Activated T-cell treated with anti-CD3 and anti-CD28 coated beads, Interleukin-2, amount 50 U/mL, for 24 hours (primary cell): ENCODE data around the gene INSRR.

Experiments
- DNase-seq: peaks from one replicate; pipeline ENCODE4 v3.0.0-alpha.2; 2020
- H3K27ac Mint-ChIP-seq: 2 replicates; pipeline ENCODE4 v1.8.0; 2020; ENCODE audit warnings: mild to moderate bottlenecking, mixed read lengths
- H3K27me3 Mint-ChIP-seq: 2 replicates; pipeline ENCODE4 v1.8.0; 2020; ENCODE audit warnings: mixed read lengths
- H3K36me3 Mint-ChIP-seq: 2 replicates; pipeline ENCODE4 v1.8.0; 2020; ENCODE audit warnings: low read depth, mixed read lengths
- H3K4me1 Mint-ChIP-seq: 2 replicates; pipeline ENCODE4 v1.8.0; 2020; ENCODE audit warnings: low read depth, mixed read lengths
- H3K4me3 Mint-ChIP-seq: 2 replicates; pipeline ENCODE4 v1.8.0; 2020; ENCODE audit warnings: mild to moderate bottlenecking, moderate library complexity, mixed read lengths
- H3K9me3 Mint-ChIP-seq: 2 replicates; pipeline ENCODE4 v1.8.0; 2020; ENCODE audit warnings: mixed read lengths

INSRR gene

DNA sequence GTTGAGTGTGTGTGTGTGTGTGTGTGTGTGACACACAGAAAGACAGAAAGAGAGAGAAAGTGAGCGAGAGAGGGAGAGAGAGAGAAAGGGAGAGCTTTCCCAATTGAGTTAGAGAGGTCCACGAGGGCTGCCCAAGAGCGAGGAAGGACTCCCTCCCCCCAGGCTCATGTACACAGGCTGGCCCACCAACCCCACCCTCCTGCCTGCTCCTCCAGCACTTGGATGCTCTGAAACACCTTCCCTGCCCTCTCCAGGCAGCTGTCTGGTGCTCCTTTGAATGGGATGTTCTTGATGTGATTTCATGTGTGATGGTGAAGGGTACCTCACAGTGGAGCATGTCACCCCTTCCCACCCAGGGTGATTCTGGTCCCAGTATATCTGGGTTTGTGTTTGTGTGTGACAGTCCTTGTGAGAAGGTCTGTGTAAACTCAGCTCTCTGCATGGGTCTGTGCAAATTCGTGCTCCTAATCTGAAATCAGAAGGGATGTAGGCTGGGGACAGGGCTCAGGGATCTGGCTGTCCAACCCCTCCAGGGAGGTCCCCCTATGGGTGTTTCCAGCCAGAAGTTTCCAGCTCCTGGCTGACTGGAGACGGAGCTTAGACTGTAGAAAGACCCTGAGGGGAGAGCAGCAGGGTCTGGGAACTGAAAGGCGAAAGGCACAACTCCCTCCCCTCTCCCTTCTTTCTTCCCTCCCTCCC, 27.8 kb upstream of the INSRR start:
- no peaks in the 10 kb centered on the region for H3K36me3 Mint-ChIP-seq
- H3K27ac Mint-ChIP-seq, result no peak overlapping the region
- H3K4me1 Mint-ChIP-seq, result peaks cover 3% of the 10 kb centered on the region
- H3K9me3 Mint-ChIP-seq, result no peaks in the 10 kb centered on the region
- no peak for DNase-seq
- no peak overlapping the region for H3K4me3 Mint-ChIP-seq
- H3K27me3 Mint-ChIP-seq, result peaks cover 39% of the 10 kb centered on the region

DNA sequence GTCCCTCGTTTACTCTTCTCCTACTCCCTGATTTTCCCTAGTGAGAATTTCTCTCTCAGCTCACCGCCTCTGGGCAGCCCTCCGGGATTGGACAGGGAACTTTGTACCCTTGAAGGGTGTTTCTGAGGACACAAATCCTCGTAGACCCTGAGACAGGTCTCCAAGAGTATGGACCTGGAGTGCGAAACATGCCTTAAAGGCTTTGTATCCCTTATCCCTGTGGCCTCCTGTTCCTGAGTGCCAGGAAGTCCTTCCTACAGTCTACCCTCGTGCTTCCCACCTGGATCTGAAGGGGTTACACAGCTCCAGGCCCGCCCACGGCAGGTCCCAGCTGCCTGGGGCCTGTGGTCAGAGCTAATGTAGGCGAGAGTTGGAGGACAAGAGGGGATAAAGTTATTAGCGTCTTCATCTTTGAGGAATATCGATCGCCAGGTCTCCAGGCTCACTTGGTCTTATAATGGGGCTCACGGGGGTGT, 27.0 kb upstream of the INSRR start:
- Mint-ChIP-seq H3K4me1 (peaks cover 2% of the 10 kb centered on the region), H3K4me3 (no peak overlapping the region), H3K9me3 (no peaks in the 10 kb centered on the region), H3K27me3 (peaks cover 31% of the 10 kb centered on the region), H3K36me3 (no peaks in the 10 kb centered on the region), H3K27ac (no peak overlapping the region)
- no peak for DNase-seq

DNA sequence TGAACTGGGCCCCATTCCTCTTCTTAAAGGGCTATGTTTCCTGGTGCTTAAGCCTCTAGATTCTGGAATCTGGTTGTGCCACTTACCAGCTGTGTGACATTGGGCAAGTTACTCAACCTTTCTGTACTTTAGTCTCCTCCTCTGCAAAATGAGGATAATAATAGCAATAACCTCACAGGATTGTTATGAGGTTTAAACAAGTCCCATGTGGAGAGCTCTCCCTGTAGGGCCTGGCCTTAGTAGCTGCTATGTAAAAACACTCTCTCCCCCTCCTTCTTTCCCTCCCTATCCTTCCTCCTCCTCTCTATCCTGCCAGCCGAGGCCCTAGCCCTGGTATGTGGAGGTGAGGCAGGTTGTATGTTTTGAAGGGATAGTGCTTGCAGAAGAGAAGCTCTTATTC, 26.4 kb upstream of the INSRR start:
- Mint-ChIP-seq H3K27ac (no peak overlapping the region), H3K27me3 (peaks cover 26% of the 10 kb centered on the region), H3K4me1 (peaks cover 2% of the 10 kb centered on the region), H3K4me3 (no peak overlapping the region), H3K36me3 (no peaks in the 10 kb centered on the region), H3K9me3 (no peaks in the 10 kb centered on the region)
- DNase-seq, result no peak

DNA sequence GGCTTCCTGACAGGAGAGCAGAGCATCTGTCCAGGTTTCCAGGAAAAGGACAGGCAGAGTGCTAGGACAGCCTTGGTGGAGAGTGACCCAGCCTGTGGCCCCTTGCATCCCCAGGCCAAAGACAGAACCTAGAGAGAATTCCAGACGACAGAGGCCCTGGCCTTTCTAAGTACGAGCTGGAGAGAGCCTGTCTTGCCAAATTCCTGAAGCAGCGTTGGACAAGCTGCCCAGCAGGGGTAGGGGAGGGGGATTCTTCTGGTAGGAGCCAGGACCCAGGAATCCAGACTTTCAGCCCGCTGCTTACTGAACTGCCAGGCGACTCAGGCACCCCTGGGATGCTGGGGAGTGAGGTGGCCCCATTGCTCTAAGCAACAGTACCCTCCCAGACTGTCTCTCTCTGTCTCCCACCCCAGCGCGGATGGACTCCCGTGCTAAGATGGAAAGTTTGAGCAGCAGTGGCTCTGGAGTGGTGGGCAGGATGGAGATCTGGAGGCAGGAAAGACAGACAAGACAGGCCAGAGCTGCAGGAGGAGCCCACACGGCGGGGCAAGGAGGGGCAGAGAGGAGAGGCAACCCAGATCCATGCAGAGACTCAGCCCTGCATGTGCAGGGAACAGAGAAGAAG, 25.8 kb upstream of the INSRR start:
- H3K27me3 Mint-ChIP-seq, result peaks cover 23% of the 10 kb centered on the region
- no peaks in the 10 kb centered on the region for H3K4me1 Mint-ChIP-seq
- no peak overlapping the region for H3K4me3 Mint-ChIP-seq
- no peak overlapping the region for H3K27ac Mint-ChIP-seq
- H3K9me3 Mint-ChIP-seq, result no peaks in the 10 kb centered on the region
- DNase-seq, result no peak
- no peaks in the 10 kb centered on the region for H3K36me3 Mint-ChIP-seq

DNA sequence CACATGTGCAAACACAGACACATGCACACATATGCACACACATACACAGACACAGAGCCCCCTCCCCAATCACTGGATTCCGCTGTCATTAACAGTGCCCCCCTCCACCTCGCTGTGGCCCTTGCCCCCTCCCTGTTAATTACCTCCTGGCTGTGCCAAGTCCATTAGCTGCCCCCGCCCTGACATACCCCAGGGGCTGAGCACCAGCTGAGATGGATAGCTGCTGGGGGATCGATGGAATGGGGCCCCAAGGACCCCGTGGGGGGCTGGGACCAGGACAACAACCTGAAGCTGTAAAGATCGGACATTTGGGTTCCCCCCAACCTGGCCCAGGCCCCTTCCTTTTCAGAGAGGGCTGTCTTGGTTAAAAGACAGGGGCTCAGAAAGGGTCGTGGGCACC, 25.0 kb upstream of the INSRR start:
- Mint-ChIP-seq H3K27ac (no peak overlapping the region), H3K27me3 (peaks cover 23% of the 10 kb centered on the region), H3K4me3 (no peak overlapping the region)

DNA sequence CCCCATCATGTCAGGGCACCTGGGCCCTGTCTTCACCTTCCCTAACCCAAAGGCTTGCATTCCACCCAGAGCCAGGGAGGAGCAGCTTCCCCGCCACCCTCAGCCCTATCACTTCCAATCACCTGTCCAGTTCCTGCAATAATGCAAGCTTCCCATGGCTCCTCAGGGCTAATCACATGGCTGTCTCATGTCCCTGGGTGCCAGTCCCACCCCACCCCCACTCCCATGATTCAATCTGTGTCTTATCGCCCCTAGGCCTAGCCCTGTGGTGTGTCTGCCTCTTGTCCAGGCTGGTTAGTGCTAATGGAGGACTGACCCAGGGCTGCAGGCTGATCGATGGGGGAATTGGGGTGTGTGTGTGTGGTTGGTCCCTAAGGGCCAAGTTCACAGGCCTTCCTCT, 23.6 kb upstream of the INSRR start:
- Mint-ChIP-seq H3K36me3 (no peaks in the 10 kb centered on the region), H3K4me1 (no peaks in the 10 kb centered on the region), H3K27ac (no peak overlapping the region), H3K4me3 (no peak overlapping the region), H3K9me3 (no peaks in the 10 kb centered on the region), H3K27me3 (peaks cover 22% of the 10 kb centered on the region)
- DNase-seq, result no peak

More for the DNA sequence above, 25.0 kb upstream of the INSRR start:
- Mint-ChIP-seq H3K4me1 (no peaks in the 10 kb centered on the region), H3K36me3 (no peaks in the 10 kb centered on the region), H3K9me3 (no peaks in the 10 kb centered on the region)
- no peak for DNase-seq

DNA sequence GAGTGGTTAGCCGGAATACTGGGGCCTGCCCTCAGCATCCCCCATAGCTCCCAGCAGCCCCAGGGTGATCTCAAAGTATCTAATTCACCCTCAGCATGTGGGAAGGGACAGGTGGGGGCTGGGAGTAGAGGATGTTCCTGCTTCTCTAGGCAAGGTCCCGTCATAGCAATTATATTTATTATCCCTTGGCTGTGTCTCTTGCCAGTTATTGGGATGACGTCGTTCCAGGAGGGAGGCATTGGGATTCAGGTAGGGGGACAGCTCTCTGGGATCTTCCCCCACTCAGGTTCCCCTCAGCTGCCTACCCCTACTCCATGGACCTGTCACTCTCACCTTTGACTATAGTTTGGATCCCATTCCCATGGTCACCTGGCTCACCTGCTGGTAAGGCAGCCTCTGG, 22.7 kb upstream of the INSRR start:
- no peak overlapping the region for H3K27ac Mint-ChIP-seq
- peaks cover 19% of the 10 kb centered on the region for H3K27me3 Mint-ChIP-seq
- H3K4me1 Mint-ChIP-seq, result no peaks in the 10 kb centered on the region
- no peaks in the 10 kb centered on the region for H3K9me3 Mint-ChIP-seq
- H3K4me3 Mint-ChIP-seq, result no peak overlapping the region
- DNase-seq, result no peak
- H3K36me3 Mint-ChIP-seq, result no peaks in the 10 kb centered on the region

DNA sequence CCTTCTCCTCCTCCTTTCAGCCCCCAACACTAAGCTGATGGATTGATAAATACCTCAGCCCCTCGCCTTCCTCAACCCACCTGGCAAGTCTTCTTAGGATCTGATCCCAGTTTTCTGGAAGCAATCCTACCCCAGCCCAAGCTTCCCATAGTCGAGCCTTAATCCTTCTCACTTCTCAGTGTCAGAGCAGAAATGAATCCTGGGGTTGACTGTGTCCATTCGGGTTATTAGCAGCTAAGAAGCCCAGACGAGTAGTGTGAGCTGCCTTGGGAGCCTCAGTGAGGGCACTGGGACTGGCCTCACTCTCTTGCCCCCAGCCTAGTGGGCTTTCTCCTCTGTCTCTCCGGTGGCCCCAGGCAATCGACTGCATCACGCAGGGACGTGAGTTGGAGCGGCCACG, 22.2 kb upstream of the INSRR start:
- H3K36me3 Mint-ChIP-seq, result no peaks in the 10 kb centered on the region
- no peak for DNase-seq
- no peaks in the 10 kb centered on the region for H3K4me1 Mint-ChIP-seq
- H3K27ac Mint-ChIP-seq, result no peak overlapping the region
- H3K27me3 Mint-ChIP-seq, result peaks cover 14% of the 10 kb centered on the region
- no peaks in the 10 kb centered on the region for H3K9me3 Mint-ChIP-seq
- H3K4me3 Mint-ChIP-seq, result no peak overlapping the region

DNA sequence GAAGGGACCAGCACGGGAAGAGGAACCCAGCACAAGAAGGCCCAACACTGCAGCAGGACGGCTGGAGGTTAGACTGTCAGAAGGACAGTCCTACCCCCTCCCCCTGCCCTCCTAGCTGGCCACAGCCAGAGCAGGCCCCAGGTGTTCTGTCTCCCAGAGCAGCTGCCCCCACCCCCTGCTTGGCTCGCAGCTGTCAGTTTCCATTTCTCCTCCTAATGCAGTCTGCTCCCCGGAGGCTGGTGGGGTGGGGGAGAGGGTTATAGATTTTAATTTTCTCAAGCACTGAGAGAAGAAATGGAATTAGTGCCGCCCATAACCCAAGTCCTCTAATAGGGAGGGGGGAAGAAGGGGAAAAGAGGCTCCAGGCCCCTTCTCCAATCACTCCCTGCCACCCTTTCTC, 21.6 kb upstream of the INSRR start:
- peaks cover 12% of the 10 kb centered on the region for H3K27me3 Mint-ChIP-seq
- no peak overlapping the region for H3K4me3 Mint-ChIP-seq
- no peaks in the 10 kb centered on the region for H3K36me3 Mint-ChIP-seq
- H3K4me1 Mint-ChIP-seq, result no peaks in the 10 kb centered on the region
- no peak for DNase-seq
- no peak overlapping the region for H3K27ac Mint-ChIP-seq
- H3K9me3 Mint-ChIP-seq, result no peaks in the 10 kb centered on the region

DNA sequence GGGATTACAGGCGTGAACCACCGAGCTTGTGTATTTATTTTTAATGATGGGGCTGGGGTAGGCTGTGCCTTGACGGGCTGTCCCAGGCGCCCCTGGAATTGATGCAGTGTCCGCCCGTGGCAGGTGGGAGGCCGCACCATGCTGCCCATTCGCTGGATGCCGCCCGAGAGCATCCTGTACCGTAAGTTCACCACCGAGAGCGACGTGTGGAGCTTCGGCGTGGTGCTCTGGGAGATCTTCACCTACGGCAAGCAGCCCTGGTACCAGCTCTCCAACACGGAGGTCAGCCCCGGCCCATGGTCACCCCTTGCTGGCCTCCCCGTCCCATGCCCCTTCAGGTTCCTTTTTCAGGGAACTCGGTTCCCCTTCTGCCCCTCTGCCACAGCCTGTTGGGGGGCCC, 21.0 kb upstream of the INSRR start:
- Mint-ChIP-seq H3K27ac (no peak overlapping the region), H3K4me3 (no peak overlapping the region), H3K36me3 (no peaks in the 10 kb centered on the region), H3K4me1 (no peaks in the 10 kb centered on the region), H3K9me3 (no peaks in the 10 kb centered on the region), H3K27me3 (peaks cover 12% of the 10 kb centered on the region)
- DNase-seq, result no peak

DNA sequence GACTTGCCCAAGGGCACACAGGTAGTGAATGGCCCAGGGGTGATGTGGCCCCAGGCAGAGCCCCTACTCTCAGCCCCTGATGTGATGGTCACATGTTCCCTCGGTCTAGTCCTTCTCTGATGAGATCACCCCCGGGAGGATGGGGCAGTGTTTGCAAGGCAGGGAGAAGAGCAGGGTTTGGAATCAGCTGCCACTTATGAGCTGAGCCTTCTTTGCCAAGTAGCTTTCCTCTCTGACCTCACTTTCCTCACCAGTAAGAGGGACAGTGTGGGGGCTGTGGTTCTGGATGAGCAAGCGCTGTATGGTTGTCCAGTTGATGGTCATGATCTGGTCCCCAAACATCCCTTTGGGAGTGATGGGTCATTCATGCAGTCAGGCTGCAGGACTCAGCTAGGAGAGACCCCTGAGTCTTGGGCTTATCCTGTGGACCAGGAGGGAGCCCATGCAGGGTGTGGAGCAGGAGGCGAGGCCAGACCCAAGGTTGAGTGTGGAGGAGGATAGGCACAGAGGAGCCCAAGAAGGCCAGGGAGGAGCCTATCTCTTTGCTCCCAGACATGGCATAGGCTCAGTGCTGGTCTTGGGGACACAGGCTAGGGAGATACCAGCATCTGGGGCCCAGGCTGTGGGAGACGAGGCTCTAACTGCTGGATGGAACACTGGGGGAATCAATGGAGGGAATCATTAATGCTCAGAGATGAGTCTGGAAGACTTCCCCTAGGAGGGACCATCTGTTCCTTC, 18.7 kb upstream of the INSRR start:
- H3K27me3 Mint-ChIP-seq, result peaks cover 7% of the 10 kb centered on the region
- DNase-seq, result no peak
- no peak overlapping the region for H3K27ac Mint-ChIP-seq
- H3K4me3 Mint-ChIP-seq, result no peak overlapping the region
- no peaks in the 10 kb centered on the region for H3K4me1 Mint-ChIP-seq
- no peaks in the 10 kb centered on the region for H3K36me3 Mint-ChIP-seq
- no peaks in the 10 kb centered on the region for H3K9me3 Mint-ChIP-seq

DNA sequence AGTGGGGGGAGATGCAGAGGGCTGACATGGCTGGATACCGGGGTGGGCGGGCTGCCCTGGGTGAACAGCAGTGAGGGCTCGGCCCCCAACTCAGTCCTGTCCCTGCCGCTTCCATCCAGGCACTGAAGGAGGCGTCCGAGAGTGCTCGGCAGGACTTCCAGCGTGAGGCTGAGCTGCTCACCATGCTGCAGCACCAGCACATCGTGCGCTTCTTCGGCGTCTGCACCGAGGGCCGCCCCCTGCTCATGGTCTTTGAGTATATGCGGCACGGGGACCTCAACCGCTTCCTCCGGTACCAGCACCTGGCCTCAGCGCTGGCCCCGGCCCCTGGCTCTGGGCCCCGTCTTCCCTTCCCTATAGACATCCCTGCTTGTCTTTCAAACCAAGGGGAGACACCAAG, 17.4 kb upstream of the INSRR start:
- Mint-ChIP-seq H3K27me3 (peaks cover 7% of the 10 kb centered on the region), H3K27ac (no peak overlapping the region), H3K9me3 (no peaks in the 10 kb centered on the region), H3K4me3 (no peak overlapping the region), H3K36me3 (no peaks in the 10 kb centered on the region), H3K4me1 (no peaks in the 10 kb centered on the region)
- DNase-seq, result no peak

DNA sequence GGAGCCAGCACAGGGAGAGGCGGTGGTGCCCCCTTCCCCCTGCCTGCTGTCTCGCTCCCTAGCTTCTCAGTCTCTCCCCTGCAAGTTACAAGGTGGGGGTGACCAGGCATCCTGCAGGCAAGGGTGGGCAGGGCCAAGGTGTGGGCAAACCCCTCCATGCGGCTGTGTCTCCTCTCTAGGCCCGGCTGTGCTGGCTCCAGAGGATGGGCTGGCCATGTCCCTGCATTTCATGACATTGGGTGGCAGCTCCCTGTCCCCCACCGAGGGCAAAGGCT, 16.4 kb upstream of the INSRR start:
- Mint-ChIP-seq H3K9me3 (no peaks in the 10 kb centered on the region), H3K27ac (no peak overlapping the region), H3K27me3 (peaks cover 7% of the 10 kb centered on the region), H3K36me3 (no peaks in the 10 kb centered on the region), H3K4me1 (peaks cover 9% of the 10 kb centered on the region), H3K4me3 (no peak overlapping the region)
- no peak for DNase-seq

DNA sequence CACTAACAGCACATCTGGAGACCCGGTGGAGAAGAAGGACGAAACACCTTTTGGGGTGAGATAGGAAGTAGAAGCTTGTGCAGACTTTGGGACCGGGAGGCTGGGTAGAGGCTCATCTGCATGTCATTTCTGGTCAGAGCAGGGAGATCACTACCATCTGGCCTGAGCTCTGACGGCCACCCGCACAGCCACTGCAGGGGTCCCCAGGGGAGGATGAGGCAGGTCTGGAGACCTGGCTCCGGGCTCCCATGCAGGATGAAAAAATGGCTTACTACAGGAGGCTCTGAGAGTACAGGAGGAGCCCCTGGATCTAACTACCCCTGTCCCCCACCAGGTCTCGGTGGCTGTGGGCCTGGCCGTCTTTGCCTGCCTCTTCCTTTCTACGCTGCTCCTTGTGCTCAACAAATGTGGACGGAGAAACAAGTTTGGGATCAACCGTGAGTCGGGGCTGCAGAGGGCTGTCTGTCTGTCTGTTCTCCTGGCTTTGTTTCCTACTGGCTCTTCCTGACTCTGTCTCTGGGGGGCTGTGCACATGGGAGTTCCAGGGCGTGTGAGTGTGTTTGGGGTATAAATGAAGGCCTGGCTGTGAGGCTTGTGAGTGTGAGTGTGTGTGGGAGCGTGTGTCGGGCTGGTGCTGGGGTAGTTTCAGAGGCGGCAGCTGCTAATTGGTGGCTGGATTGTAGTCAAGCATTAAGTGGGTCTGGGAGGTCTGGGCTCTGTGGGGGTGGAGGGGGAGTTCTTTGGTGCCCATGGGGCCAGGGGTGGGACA, 15.8 kb upstream of the INSRR start:
- Mint-ChIP-seq H3K36me3 (no peaks in the 10 kb centered on the region), H3K27me3 (peaks cover 7% of the 10 kb centered on the region), H3K9me3 (no peaks in the 10 kb centered on the region), H3K27ac (no peak overlapping the region), H3K4me1 (peaks cover 12% of the 10 kb centered on the region), H3K4me3 (no peak overlapping the region)
- DNase-seq, result no peak

DNA sequence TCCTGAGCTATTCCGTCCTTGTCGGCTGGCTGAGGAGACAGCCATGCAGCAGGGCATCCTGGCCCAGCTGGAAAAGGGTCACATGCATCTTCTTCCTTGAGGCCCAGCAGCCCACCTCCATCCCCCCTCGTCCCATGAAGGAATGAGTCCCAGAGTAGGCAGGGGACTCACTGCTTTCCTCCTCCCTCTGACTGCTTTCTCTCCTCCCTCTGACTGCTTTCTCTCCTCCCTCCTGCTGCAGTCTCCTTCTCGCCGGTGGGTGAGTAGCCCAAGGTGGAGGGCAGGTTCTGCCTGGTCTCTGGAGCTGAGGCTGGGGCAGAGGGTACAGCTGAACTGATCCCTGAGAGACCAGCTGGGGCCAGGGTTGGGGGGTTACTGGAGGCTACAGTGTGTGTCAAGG, 15.2 kb upstream of the INSRR start:
- DNase-seq, result no peak
- Mint-ChIP-seq H3K27ac (no peak overlapping the region), H3K4me1 (peaks cover 12% of the 10 kb centered on the region), H3K36me3 (no peaks in the 10 kb centered on the region), H3K4me3 (no peak overlapping the region), H3K9me3 (no peaks in the 10 kb centered on the region), H3K27me3 (peaks cover 5% of the 10 kb centered on the region)
